ENCODE measurements around the gene FOXJ3. TPM values are rescaled to one million over a fixed set of nuclear protein-coding genes. Genes with fewer than 3 reads are reported as not detected.

FOXJ3 gene
- total RNA-seq (10 to 100 TPM; 48.0 to 48.3 TPM), polyA plus RNA-seq (35.7 TPM)

DNA sequence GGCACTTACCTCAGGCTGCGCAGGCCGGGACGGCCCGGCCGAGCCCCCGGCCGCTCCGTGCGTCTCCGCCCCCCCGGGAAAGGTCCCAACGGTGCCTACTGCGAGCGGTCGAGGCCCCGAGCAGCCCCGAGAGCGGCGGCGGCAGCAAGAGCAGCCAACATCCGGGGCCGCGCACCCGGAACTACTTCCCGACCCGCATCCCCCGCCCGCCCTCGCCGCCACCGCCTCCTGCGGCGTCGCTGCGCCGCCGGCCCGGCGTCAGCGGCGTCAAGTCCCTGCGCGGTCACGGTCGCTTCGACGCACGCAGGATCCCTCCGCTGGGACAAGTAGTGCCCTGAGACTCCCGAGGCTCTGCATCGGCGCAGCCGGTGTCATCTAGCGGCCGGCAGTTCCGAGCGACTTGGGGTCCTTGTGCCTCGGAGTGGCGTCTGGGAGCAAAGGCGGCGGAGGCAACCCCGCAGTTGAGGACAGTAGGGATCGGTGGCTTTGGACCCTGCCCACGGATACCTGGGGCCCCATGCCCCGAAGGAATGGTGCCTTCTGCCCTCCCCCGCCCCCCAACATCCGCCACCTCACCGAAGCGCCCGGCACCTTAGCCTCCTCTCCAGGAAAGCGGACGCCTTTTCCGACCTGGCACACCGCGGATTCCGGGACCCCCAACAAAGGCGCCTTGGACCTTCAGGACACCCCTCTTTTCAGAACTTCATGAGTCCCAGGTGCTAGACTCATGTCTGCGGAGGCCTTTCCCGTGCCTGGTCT lies at the start of gene FOXJ3:
Gene FOXJ3 (minus strand): TSS at position 186 of the 759 bp plus-strand sequence. CDS start 24,142 bp downstream, outside the sequence.
- Mint-ChIP-seq H3K4me1 (peaks cover 46 to 56% (median 53%) of the 10 kb centered on the region in 3 donors), H3K27me3 (no peaks in the 10 kb centered on the region), H3K4me3 (peak within 1 kb of the TSS; percentile 93 to 97 (median 96)), H3K36me3 (peaks cover 0 to 15% (median 0%) of the 10 kb centered on the region in 3 donors), H3K27ac (peak within 1 kb of the TSS; percentile 89 to 95 (median 94)), H3K9me3 (no peaks in the 10 kb centered on the region)
- Histone ChIP-seq H3K4me3 (ENCODE audit: low read length) (peak within 1 kb of the TSS; percentile 94), H3K36me3 (ENCODE audit: insufficient read depth, low read length) (no peaks in the 10 kb centered on the region), H3K9me3 (ENCODE audit: low read length) (no peaks in the 10 kb centered on the region), H3K27ac (ENCODE audit: low read depth, low read length) (peak within 1 kb of the TSS; percentile 80), H3K27me3 (ENCODE audit: insufficient read depth, low read length, poor library complexity, severe bottlenecking) (no peaks in the 10 kb centered on the region), H3K4me1 (ENCODE audit: insufficient read depth, low read length) (peaks cover 32% of the 10 kb centered on the region)
- CTCF ChIA-PET = interaction anchor here (1.2 kb wide), 1 partner anchor 19 kb away, joined by 3 read pairs; no protein-coding TSS in a partner anchor
- DNase-seq = peak; percentile 85 to 93 (median 88)
- POLR2A ChIA-PET = interaction anchor here (0.8 kb wide), 1 partner anchor 15 kb away, joined by 3 read pairs; no protein-coding TSS in a partner anchor

DNA sequence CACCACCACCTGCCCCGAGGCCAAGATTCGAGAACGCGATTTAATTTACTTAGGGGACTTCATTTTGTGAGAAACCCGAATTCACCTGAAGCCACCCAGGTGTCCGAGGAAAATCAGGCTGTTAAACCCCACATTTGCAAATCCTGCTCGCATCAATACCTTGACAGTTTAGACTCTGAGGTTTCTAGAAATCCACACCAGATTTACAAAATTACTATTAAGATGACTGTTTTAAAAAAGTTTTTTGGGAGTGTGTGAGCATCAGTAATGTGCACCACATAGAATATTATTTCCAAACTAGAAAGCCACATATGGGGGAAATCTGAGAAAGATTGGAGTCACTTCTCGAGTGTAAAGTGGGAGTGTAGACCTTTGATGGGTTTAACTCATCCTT lies 46.2 kb upstream of the FOXJ3 start:
- Histone ChIP-seq H3K4me3 (ENCODE audit: low read length) (no peak overlapping the region), H3K27ac (ENCODE audit: low read depth, low read length) (no peak overlapping the region), H3K4me1 (ENCODE audit: insufficient read depth, low read length) (peaks cover 4% of the 10 kb centered on the region), H3K27me3 (ENCODE audit: insufficient read depth, low read length, poor library complexity, severe bottlenecking) (no peaks in the 10 kb centered on the region), H3K36me3 (ENCODE audit: insufficient read depth, low read length) (no peaks in the 10 kb centered on the region), H3K9me3 (ENCODE audit: low read length) (no peaks in the 10 kb centered on the region)
- Mint-ChIP-seq H3K4me3 (peak overlapping the region in 6 of 7 donors; percentile 52 to 70 (median 67)), H3K9me3 (no peaks in the 10 kb centered on the region), H3K27ac (peak overlapping the region in 1 of 8 donors; percentile 11), H3K36me3 (no peaks in the 10 kb centered on the region), H3K4me1 (peaks cover 6 to 19% (median 9%) of the 10 kb centered on the region in 3 donors), H3K27me3 (peaks cover 28 to 63% of the 10 kb centered on the region in 2 donors)
- CTCF ChIA-PET = no interaction called here
- no peak for DNase-seq
- POLR2A ChIA-PET = no interaction called here

DNA sequence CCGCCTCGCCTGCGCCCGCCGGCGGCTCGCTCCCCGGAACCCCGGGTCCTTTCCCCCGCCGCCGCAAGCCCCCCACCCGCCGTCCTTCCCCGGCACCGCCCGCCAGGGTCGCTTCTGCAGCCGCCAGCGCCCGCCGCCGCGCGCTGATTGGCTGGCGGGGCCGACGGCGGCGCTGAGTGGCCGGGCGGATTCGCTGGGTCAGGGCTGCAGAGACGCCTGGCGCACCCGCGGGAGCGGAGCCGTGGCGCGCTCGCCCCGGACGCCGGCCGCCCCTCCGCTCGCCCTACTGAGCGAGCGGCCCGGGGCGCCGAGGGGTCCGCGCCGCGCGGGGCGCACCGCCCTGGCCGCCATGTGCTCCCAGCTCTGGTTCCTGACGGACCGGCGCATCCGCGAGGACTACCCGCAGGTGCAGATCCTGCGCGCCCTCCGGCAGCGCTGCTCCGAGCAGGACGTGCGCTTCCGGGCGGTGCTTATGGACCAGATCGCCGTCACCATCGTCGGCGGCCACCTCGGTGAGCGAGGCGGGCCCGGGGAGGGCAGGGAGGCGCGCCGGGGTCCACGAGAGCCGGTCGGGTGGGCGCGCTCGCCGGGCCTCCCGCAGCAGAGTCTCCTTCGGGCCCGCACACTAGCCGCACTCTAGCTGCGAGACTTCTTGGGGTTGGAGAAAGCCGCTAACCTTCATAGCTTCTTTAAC lies 45.7 kb upstream of the FOXJ3 start, which contains the start of gene RIMKLA:
Gene RIMKLA (plus strand): TSS at position 207 of the 694 bp plus-strand sequence. CDS start 143 bp downstream, at position 350.
- peak within 1 kb of the TSS; percentile 65 to 88 (median 77) for H3K4me3 Mint-ChIP-seq
- H3K27ac Mint-ChIP-seq = peak within 1 kb of the TSS in 3 of 8 donors; percentile 11 to 80 (median 43)
- Histone ChIP-seq H3K27me3 (ENCODE audit: insufficient read depth, low read length, poor library complexity, severe bottlenecking) (no peaks in the 10 kb centered on the region), H3K27ac (ENCODE audit: low read depth, low read length) (no peak within 1 kb of the TSS), H3K36me3 (ENCODE audit: insufficient read depth, low read length) (no peaks in the 10 kb centered on the region), H3K4me3 (ENCODE audit: low read length) (peak within 1 kb of the TSS; percentile 21), H3K4me1 (ENCODE audit: insufficient read depth, low read length) (peaks cover 4% of the 10 kb centered on the region), H3K9me3 (ENCODE audit: low read length) (no peaks in the 10 kb centered on the region)
- DNase-seq = peak; percentile 13 to 49 (median 26)
- POLR2A ChIA-PET = no interaction called here
- peaks cover 6 to 19% (median 9%) of the 10 kb centered on the region in 3 donors for H3K4me1 Mint-ChIP-seq
- peaks cover 28 to 67% of the 10 kb centered on the region in 2 donors for H3K27me3 Mint-ChIP-seq
- CTCF ChIA-PET = no interaction called here
- H3K36me3 Mint-ChIP-seq = no peaks in the 10 kb centered on the region
- no peaks in the 10 kb centered on the region for H3K9me3 Mint-ChIP-seq

DNA sequence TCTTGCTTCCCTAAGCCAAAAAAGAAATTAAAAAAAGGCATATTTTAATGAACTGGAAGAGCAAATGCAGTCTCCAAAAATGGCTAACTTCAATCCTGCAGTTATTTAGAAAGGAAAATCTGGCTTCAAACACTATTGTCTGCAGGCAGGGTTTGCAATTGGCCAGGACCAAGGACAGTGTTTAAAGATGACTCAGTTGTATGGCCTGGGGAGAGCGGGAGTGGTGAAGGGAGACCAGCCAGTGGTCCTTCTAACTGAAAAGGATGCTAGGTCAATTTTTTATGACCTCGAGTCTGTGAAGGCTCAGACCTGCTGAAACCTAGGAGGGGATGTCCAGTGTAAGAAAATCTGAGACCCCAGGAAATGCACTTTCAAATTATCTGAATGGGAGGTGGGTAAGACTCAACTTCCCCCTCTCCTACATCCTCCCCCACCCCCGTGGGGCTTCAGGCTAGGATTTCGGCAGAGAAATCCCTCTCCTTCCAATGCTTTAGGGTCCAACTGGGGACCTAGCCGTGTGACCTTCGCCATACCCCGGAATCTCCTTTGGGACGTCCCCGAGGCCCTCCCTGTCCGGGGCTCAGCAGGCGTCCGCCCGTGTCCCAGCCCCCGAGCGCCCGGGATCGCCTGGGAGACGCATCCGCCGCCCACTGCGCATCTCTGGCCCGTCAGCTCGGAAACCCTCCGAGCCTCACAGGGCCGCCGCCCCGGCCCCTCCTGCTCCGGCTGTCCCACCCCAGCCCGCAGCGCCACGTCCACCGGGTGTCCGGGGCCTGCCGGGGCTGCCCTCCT lies 45.0 kb upstream of the FOXJ3 start:
- Histone ChIP-seq H3K4me1 (ENCODE audit: insufficient read depth, low read length) (peaks cover 4% of the 10 kb centered on the region), H3K9me3 (ENCODE audit: low read length) (no peaks in the 10 kb centered on the region), H3K4me3 (ENCODE audit: low read length) (peak overlapping the region; percentile 21), H3K36me3 (ENCODE audit: insufficient read depth, low read length) (no peaks in the 10 kb centered on the region), H3K27ac (ENCODE audit: low read depth, low read length) (no peak overlapping the region), H3K27me3 (ENCODE audit: insufficient read depth, low read length, poor library complexity, severe bottlenecking) (no peaks in the 10 kb centered on the region)
- peak overlapping the region; percentile 63 to 88 (median 77) for H3K4me3 Mint-ChIP-seq
- H3K4me1 Mint-ChIP-seq = peaks cover 6 to 19% (median 9%) of the 10 kb centered on the region in 3 donors
- H3K27ac Mint-ChIP-seq = peak overlapping the region in 2 of 8 donors; percentile 43 to 80
- CTCF ChIA-PET = no interaction called here
- no peaks in the 10 kb centered on the region for H3K9me3 Mint-ChIP-seq
- peak in 1 of 5 donors; percentile 1 for DNase-seq
- H3K36me3 Mint-ChIP-seq = no peaks in the 10 kb centered on the region
- peaks cover 28 to 62% of the 10 kb centered on the region in 2 donors for H3K27me3 Mint-ChIP-seq
- POLR2A ChIA-PET = no interaction called here

DNA sequence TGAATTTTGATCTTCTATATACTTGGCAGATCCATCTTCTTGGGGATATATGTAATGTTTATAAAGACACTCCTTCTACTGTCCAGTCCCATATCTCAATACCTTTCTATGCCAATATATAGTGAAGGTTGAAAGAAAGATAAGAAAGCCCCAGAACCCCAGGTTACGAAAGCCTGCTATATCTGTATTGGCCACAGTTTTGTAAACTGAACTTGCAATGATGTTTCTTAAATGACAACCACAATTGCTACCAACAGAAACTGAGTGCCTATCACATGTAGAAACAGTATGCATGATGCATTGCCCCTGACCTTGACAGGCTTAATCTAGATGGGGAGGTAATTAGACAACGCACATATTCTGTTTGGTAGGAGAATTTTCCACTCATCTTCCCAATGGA lies 37.8 kb upstream of the FOXJ3 start:
- no peak for DNase-seq
- ChIA-PET CTCF (no interaction called here), POLR2A (no interaction called here)
- H3K4me3 ChIP-seq (ENCODE audit: low read length) = no peak overlapping the region
- no peaks in the 10 kb centered on the region for H3K27me3 ChIP-seq (ENCODE audit: insufficient read depth, low read length, poor library complexity, severe bottlenecking)
- no peak overlapping the region for H3K4me3 Mint-ChIP-seq
- H3K4me1 Mint-ChIP-seq = no peaks in the 10 kb centered on the region
- H3K36me3 Mint-ChIP-seq = no peaks in the 10 kb centered on the region
- H3K27me3 Mint-ChIP-seq = peaks cover 12 to 23% of the 10 kb centered on the region in 2 donors
- H3K9me3 ChIP-seq (ENCODE audit: low read length) = no peaks in the 10 kb centered on the region
- H3K36me3 ChIP-seq (ENCODE audit: insufficient read depth, low read length) = no peaks in the 10 kb centered on the region
- no peak overlapping the region for H3K27ac Mint-ChIP-seq
- no peaks in the 10 kb centered on the region for H3K9me3 Mint-ChIP-seq
- H3K4me1 ChIP-seq (ENCODE audit: insufficient read depth, low read length) = no peaks in the 10 kb centered on the region
- H3K27ac ChIP-seq (ENCODE audit: low read depth, low read length) = no peak overlapping the region

DNA sequence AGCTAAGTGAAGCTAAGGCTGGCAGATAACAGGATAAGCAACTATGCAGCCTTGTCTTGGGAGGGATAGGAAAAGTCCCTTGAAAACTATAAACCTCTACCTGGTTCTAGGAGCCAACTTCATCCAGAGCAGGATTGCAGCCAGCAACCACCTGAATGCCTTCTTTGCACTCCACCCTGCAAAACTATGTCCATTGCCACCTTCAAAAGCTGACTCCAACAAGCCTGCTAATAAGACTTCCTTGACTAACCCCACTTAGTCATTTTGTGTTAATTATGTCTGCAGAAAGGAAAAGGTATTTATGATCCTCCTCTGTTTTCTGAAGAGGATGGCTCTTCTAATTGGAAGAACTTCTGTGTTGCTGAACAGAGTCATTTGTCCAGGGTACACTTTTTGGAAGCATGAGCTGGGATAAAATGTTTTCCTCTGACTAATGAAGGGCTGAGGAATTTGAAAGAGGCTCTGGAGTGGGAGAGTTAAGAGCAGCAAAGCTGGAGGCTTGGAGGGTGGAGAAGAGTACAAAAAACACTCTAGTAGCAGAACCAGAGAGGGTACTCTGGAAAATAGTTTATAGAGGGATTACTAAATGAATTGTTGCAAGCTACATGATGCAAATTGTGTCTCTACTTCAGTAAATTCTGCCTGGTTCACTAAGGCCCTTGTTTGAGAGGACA lies 36.0 kb upstream of the FOXJ3 start:
- Histone ChIP-seq H3K4me3 (ENCODE audit: low read length) (no peak overlapping the region), H3K27me3 (ENCODE audit: insufficient read depth, low read length, poor library complexity, severe bottlenecking) (no peaks in the 10 kb centered on the region), H3K4me1 (ENCODE audit: insufficient read depth, low read length) (no peaks in the 10 kb centered on the region), H3K36me3 (ENCODE audit: insufficient read depth, low read length) (no peaks in the 10 kb centered on the region), H3K9me3 (ENCODE audit: low read length) (no peaks in the 10 kb centered on the region), H3K27ac (ENCODE audit: low read depth, low read length) (no peak overlapping the region)
- Mint-ChIP-seq H3K36me3 (no peaks in the 10 kb centered on the region), H3K4me3 (no peak overlapping the region), H3K9me3 (no peaks in the 10 kb centered on the region), H3K27ac (peak overlapping the region in 1 of 8 donors; percentile 69), H3K4me1 (no peaks in the 10 kb centered on the region), H3K27me3 (peaks cover 7 to 25% of the 10 kb centered on the region in 2 donors)
- CTCF ChIA-PET = no interaction called here
- DNase-seq = no peak
- POLR2A ChIA-PET = no interaction called here

DNA sequence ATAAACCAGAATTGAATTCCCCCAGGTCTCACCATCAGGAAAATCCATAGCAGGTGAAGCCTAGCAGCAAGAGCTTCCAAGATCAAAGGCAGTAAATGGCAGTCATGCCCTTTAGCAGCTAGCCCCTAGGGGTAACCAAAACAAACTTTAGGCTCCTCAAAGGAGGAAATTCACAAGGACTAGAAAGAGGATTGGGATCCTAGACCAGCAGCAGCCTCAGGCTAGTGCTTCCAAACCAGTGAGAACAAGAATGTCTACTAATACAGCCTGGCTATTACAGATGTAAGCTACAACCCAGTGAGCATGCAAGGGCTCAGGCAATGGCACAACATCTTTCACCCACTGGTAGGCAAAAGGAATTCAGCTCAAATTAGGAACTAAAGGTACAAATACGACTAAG lies 34.4 kb upstream of the FOXJ3 start:
- H3K9me3 Mint-ChIP-seq = no peaks in the 10 kb centered on the region
- no peaks in the 10 kb centered on the region for H3K9me3 ChIP-seq (ENCODE audit: low read length)
- H3K4me3 ChIP-seq (ENCODE audit: low read length) = no peak overlapping the region
- CTCF ChIA-PET = interaction anchor here (0.9 kb wide), 1 partner anchor 196 kb away, joined by 3 read pairs; no protein-coding TSS in a partner anchor
- no peaks in the 10 kb centered on the region for H3K4me1 Mint-ChIP-seq
- no peaks in the 10 kb centered on the region for H3K27me3 ChIP-seq (ENCODE audit: insufficient read depth, low read length, poor library complexity, severe bottlenecking)
- no peaks in the 10 kb centered on the region for H3K36me3 Mint-ChIP-seq
- peaks cover 7 to 25% of the 10 kb centered on the region in 2 donors for H3K27me3 Mint-ChIP-seq
- DNase-seq = no peak
- H3K36me3 ChIP-seq (ENCODE audit: insufficient read depth, low read length) = no peaks in the 10 kb centered on the region
- no peak overlapping the region for H3K4me3 Mint-ChIP-seq
- POLR2A ChIA-PET = interaction anchor here (0.6 kb wide), 1 partner anchor 1022 kb away, joined by 3 read pairs; no protein-coding TSS in a partner anchor
- H3K27ac ChIP-seq (ENCODE audit: low read depth, low read length) = no peak overlapping the region
- no peak overlapping the region for H3K27ac Mint-ChIP-seq
- no peaks in the 10 kb centered on the region for H3K4me1 ChIP-seq (ENCODE audit: insufficient read depth, low read length)

Data from CD8-positive, alpha-beta memory T cell (primary cell).